ENCODE measurements around the gene ZSWIM6.

The ZSWIM6 gene

GRCh38 chr5:61331407-61332357 is at the start of gene ZSWIM6:
TSS of gene ZSWIM6 (plus strand) at chr5:61332258. CDS start at chr5:61332273, 15 bp downstream.
- DNase-seq: peak; percentile 99

DNA sequence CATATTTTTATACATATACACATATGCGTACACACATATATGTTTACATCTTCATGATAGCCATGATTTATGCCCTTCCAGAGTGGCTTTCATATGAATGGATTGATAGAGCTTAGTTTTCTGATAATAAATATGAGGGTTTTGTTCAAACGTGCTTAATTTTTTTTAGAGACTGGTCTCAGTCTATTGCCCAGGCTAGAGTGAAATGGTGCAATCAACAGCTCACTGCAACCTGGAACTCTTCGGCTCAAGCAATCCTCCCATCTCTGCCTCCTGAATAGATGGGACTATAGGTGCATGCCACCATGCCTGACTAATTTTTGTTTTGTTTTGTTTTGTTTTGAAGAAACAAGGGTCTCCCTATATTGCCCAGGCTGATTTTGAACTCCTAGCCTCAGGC is 48.6 kb upstream of the ZSWIM6 start:
- DNase-seq: no peak

- DNase-seq: no peak
These were observed 46.5 kb upstream of the ZSWIM6 start for GRCh38 chr5:61285531-61285930.

DNA sequence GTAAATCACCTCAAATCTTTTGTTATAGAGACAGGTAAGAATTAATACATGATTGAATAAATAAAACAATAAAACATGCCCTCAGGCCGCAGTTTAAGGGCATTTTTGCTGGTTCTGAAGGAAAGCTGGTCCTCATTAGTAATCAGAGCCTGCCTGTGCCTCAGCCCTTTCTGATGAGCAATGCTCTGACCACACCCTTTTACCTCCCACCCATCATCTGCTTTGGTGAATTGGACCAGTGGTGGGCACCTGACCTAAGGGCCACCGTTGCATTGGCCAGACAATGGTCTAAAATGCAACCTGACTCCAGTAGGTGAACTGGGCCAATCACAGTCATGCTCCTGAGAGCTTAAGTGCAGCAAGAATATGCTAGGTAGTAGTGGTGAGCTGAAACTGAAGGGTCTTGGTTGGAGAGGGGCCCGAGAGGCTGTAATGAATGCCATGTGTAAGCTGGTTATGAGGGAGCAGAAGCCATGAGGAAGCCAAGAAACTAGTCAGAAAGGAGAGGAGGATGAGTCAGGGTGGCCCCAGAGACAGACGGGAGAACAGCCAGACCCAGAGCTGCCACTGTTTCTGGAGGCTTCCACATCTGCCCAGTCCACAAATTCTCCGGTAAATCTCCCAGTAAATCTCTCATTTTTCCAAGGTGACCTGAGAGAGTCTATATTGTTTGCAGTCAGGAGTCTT is 45.5 kb upstream of the ZSWIM6 start:
- no peak for DNase-seq

DNA sequence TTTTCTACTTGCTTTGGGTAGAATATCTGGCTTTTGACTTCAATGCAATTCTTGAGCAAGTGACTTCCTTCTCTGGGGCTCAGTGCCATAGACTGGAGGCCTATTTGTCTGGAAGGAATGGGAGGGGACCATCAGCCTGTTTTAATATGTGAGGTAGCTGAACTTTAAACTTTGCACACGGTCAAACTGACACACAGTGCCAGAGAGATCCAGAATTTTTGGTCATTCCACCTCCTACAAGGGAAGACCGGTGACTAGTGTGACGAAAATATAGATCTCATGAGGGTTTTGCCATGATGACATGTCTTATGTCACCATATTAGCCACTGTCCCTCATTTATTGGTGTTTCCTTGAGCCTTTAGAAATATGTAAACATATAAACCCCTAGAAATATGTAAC is 44.6 kb upstream of the ZSWIM6 start:
- no peak for DNase-seq

DNA sequence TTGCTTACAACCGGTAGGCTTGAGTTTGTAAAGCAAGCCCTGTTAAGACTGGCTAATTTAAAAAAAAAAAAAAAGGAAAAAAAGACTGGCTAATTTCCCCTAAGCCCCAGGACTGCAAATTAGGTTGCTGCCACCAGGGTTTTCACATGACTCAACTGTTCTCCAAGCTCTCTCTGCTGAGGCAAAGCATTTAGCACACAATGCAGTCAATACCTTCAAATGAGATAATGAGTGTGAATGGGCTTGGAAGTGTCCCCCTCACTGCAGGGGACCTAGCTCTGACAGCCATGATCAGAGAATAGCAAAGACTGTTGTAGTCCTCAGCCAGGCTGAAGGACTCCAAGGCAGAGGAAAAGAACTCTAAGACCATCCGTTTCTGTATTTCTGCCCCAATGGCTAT is 42.8 kb upstream of the ZSWIM6 start:
- DNase-seq: no peak

GRCh38 chr5:61289669-61290306 is 42.3 kb upstream of the ZSWIM6 start:
- no peak for DNase-seq

- peak; percentile 83 for DNase-seq
These were observed 41.3 kb upstream of the ZSWIM6 start for GRCh38 chr5:61290791-61291210.

DNA sequence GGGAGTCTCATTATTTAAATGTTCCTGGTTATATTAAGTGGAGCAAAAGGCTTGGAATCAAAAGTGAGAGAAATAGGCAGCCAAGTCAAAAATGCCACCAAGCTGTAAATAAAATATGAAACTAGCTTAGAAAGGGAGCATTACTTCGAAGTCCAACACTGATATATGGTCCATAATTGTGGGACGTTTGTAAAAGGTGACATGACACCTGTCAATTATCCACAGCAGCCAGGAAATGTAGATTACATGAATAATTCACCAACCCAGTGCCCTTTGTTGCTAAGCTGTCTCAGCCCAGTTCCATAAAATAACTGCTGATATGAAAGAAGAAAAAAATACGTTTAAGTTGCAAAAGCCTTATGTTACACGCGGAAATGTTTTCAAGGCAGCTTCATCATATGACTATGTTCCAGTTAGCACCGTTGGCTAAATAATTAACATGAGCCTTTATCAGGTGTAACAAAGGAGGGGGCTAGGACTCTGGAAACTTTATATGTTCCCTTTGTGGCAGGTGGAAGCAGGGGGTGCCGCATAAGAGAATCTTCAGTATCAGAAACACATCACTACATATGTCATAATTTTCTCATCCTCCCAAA is 39.9 kb upstream of the ZSWIM6 start:
- no peak for DNase-seq

GRCh38 chr5:61293071-61293470 is 39.0 kb upstream of the ZSWIM6 start:
- DNase-seq: peak; percentile 9

- no peak for DNase-seq
These were observed 38.2 kb upstream of the ZSWIM6 start for GRCh38 chr5:61293873-61294272.

DNA sequence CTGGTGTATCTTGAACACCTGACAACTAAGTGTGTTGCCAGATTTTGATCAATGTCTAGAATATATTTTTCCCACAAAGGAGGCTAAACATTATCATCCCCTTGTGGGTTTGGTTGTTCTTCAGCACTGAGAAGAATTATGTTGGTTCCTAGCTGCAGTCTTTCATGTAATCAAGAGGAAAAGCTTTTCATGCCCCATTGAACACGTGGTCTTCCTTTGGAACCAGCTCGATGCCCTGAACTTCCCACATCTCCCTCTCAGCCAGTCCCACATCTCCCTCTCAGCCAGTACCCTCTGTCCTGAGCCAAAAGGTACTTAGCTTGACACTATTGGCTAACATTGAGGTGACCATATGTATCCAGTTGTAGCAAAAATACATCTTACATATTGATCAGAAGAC is 36.7 kb upstream of the ZSWIM6 start:
- no peak for DNase-seq

DNA sequence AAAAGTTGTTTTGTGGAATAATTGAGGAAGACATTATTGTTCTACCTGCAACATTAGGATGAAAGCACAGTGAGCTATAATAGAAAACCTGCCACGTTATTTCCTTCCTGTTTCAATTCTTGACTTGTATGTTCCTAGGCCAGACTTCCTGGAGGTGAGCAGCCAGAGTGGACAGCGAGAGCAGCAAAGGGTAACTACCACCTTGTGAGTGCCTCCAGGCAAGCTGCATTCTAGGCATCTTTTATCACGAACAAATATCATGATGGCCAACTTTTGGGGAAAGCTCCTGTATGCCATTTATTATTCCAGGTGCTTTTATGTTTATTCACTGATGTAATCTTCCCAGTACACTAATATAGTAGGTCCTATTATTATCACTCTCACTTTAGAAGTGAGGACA is 34.0 kb upstream of the ZSWIM6 start:
- DNase-seq: no peak

DNA sequence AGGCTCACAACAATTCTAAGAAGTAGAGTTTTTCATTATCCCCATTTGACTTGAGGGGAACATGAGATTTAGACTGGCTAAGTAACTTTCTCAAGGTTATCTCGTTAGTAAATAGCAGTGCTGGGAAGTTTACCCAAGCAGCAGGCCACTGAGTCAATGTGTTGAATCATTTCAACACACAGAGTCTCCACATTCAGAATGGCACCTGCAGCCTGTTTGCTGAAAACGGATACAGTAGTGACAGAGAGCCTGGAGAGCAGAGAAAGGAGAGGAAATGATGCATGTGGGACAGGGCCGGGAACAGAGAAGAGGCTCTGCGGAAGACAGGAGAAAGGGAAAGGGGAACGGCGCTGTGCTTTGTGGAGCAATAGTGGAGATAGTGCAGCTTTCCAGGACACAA is 33.5 kb upstream of the ZSWIM6 start:
- no peak for DNase-seq

DNA sequence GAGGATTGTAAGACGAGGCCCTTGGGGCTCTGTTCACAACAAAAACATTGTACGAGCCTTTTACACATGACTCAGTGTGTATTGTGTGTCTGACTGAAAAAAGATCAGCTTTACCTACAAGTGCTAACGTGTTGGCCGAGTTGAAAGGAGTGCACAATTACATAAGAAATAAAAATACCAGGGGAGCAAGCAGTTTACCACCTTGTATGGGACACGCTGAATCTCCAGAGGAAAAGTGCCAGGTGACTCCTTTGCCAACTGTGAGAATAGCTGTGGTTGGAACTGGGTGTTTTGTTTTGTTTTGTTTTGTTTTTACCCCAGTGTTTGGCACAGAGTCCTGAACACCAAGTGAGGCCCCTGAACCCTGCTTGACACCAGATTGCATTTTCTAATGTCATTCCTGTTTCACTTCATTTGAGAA is 32.8 kb upstream of the ZSWIM6 start:
- no peak for DNase-seq

GRCh38 chr5:61301341-61302199 is 30.5 kb upstream of the ZSWIM6 start:
- no peak for DNase-seq

DNA sequence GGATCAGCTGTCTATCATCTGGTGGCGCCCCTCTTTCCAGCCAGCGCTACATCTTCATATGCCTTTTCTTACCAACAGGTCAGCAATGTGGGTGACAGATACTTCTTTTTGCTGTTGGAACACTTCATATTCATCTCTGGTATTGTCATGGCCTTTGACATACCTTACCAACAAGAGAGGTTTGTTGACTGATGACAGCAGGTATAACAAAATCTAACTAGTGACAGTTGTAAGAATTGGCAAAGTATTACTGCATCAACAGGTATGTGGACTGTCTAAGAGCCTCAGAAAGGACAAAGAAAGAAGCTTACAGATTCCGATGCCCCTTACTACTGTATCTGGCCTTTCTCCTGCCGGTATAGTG is 29.9 kb upstream of the ZSWIM6 start:
- DNase-seq: no peak

GRCh38 chr5:61303346-61303745 is 28.7 kb upstream of the ZSWIM6 start:
- no peak for DNase-seq

DNA sequence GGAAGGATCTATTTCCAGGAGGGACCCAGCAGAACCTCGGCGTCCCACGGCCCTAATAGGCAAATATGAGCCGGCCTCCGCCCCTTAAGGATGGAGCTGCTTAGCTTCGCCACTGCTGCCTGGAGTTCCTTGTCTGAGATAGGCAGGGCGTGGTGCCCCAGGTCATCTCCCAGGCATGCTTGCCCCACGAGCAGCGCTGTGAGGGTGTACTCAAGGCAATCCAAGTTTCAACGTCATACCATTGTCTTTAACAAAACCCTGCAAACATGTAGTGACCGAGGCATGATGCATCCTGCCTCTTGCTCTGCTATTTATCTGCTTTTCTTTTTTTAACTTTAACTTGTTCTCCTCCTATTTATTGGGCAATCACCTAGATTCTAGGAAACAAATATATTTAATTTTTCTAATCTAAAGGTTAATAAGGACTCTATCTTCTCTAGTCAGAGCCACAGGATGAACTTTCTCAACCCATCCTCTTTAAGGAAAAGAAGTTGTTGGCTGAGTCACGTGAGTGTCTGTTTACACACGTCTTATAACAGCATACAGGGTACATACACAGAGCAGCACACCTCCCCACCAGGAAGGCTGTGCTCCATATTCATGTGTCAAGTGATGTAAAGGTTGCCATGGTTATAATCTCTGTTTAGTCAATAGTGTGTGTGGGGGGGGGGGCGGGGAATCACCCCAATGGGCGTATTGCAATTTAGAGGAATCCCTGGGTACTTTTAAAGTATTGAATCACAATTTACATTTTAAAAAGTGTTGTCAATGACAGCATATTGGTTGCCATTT is 27.3 kb upstream of the ZSWIM6 start:
- peak; percentile 29 for DNase-seq

DNA sequence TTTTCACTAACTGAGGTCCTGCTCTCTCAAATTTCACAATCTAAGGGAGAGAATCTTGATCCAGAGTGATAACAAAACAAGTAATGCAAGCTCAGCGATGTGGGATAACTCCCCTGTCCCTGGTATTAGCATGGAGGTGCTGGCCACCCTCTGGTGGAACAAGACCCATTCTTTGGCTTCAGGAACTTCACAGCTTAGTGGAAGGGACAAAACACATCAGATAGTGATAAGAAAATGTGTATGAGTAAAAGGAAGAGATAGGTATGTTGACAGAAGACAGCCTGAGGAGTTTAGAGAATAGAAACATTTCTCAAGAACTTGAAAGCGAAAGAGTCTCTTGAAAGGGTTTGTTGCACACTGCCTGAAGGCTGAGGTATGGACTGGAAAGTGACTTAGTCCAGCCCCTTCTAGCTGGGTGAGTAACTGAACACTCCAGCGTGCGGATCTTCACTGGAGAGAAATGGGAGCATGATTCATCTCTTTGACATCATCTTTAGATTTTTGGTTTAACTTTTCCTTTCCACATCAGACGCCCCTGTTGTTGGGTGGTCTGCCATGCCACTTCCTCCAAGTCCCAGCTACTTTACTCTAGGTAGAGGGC is 25.4 kb upstream of the ZSWIM6 start:
- no peak for DNase-seq

GRCh38 chr5:61307191-61307590 is 24.9 kb upstream of the ZSWIM6 start:
- DNase-seq: no peak

All from NCI-H2029 (cell line).